Lower leg skin (tissue), 3 donors: ENCODE results near the gene TEPSIN.

ENCODE experiments used
- POLR2A ChIP-seq, 2 donors: fragments of 450-650 bp; IDR thresholded peaks; one replicate each; pipeline ENCODE4 v1.6.1; 2016 to 2017; ENCODE audit warnings: antibody characterized with exemption in 2 of 2, mild to moderate bottlenecking in 1 of 2, moderate library complexity in 1 of 2
- TF ChIP-seq, protein P1 (sequence below), 3 donors: fragments of 450-650 bp; IDR thresholded peaks; one replicate each; pipeline ENCODE4 v1.5.1; 2016; ENCODE audit warnings: antibody characterized with exemption in 3 of 3, mild to moderate bottlenecking in 3 of 3, moderate library complexity in 2 of 3

DNA sequence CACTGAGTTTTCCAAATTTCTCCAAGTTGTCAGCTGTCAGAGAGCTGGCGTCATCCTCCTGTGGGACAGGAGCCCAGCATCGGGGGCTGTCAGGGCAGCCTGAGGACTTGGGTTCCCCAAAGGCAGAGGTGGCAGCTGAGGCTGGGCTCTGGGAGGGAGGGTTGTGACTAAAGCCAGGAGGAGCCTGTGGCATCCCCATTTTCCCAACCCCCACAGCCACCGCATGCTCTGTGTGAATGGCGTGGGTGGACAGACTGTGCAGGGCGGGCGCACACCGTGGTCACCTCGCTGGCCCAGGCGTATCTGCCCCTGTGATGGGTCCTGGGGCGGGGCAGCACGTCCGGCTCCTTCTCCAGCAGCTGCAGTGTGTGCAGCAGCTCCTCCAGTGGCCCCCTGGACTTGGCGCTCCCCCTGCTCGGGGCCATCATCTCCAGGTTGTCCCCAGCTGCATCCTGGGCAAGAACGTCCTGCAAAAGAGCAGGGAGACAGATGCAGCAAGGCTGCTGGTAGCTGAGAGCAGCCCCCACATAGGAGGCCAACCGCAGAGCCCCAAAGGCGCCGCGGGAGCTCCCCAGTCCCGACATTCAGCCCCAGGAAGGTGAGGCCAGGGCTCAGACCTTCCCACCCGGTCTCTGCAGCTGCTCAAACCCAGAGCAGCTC is 40.9 kb downstream of the TEPSIN start:
- TF ChIP-seq, protein P1, sequence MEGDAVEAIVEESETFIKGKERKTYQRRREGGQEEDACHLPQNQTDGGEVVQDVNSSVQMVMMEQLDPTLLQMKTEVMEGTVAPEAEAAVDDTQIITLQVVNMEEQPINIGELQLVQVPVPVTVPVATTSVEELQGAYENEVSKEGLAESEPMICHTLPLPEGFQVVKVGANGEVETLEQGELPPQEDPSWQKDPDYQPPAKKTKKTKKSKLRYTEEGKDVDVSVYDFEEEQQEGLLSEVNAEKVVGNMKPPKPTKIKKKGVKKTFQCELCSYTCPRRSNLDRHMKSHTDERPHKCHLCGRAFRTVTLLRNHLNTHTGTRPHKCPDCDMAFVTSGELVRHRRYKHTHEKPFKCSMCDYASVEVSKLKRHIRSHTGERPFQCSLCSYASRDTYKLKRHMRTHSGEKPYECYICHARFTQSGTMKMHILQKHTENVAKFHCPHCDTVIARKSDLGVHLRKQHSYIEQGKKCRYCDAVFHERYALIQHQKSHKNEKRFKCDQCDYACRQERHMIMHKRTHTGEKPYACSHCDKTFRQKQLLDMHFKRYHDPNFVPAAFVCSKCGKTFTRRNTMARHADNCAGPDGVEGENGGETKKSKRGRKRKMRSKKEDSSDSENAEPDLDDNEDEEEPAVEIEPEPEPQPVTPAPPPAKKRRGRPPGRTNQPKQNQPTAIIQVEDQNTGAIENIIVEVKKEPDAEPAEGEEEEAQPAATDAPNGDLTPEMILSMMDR (IDR thresholded peaks at IDR 0.05): no peak
- TF ChIP-seq POLR2A (IDR thresholded peaks at IDR 0.05): no peak
